Right lobe of liver (tissue), 4 donors: ENCODE data around the gene UBAP1L.

ENCODE experiments used
- CTCF ChIP-seq, 4 donors: fragments of 200-600 bp in 3 of 4; fragments of 450-650 bp in 1 of 4; IDR thresholded peaks; one replicate each; pipeline versions ENCODE4 v1.5.1 to v1.8.0; 2016 to 2022; ENCODE audit warnings: antibody characterized with exemption in 4 of 4, mild to moderate bottlenecking in 2 of 4
- POLR2A ChIP-seq: fragments of 450-650 bp; IDR thresholded peaks from one replicate; pipeline ENCODE4 v1.6.1; 2017; ENCODE audit warnings: antibody characterized with exemption, mild to moderate bottlenecking
- donor health status: DM: no; HTN: no; CAD: no.
- donor health status: DM: no; HTN: no; CAD: no.
- donor health status: DM: no; HTN: yes; CAD: no.

- TF ChIP-seq CTCF (IDR thresholded peaks at IDR 0.05), result no peak
- TF ChIP-seq POLR2A, result no peak
Observed at GRCh38 chr15:65101891-65102708, 12.9 kb downstream of the UBAP1L start.
